ENCODE measurements around the gene MRPS5.
A peak's percentile ranks its signal among the peaks of the same experiment; 100 is the strongest.

The MRPS5 gene

GRCh38 chr2:95138702-95139101, 17.1 kb upstream of the MRPS5 start:
- Histone ChIP-seq H3K9me3 (ENCODE audit: insufficient read depth, low read length, severe bottlenecking) (peaks cover 9% of the 10 kb centered on the region), H3K9ac (ENCODE audit: low read depth, low read length) (no peak overlapping the region), H3K27ac (ENCODE audit: low read length) (no peak overlapping the region), H3K79me2 (ENCODE audit: insufficient read depth, low read length) (no peaks in the 10 kb centered on the region), H3K27me3 (ENCODE audit: insufficient read depth, low read length, poor library complexity) (no peaks in the 10 kb centered on the region), H2AFZ (ENCODE audit: low read depth, low read length) (no peak overlapping the region), H3K36me3 (ENCODE audit: insufficient read depth, low read length) (no peaks in the 10 kb centered on the region), H3K4me2 (ENCODE audit: insufficient read depth, low read length) (no peak overlapping the region), H4K20me1 (ENCODE audit: insufficient read depth, low read length) (no peaks in the 10 kb centered on the region), H3K4me1 (ENCODE audit: insufficient read depth, low read length) (no peaks in the 10 kb centered on the region), H3K4me3 (ENCODE audit: low read depth in 1 of 2, low read length in 2 of 2) (no peak overlapping the region)
- ATAC-seq (ENCODE audit: insufficient read depth, low read depth), result no peak
- no peak for DNase-seq
- TF ChIP-seq, protein P1, sequence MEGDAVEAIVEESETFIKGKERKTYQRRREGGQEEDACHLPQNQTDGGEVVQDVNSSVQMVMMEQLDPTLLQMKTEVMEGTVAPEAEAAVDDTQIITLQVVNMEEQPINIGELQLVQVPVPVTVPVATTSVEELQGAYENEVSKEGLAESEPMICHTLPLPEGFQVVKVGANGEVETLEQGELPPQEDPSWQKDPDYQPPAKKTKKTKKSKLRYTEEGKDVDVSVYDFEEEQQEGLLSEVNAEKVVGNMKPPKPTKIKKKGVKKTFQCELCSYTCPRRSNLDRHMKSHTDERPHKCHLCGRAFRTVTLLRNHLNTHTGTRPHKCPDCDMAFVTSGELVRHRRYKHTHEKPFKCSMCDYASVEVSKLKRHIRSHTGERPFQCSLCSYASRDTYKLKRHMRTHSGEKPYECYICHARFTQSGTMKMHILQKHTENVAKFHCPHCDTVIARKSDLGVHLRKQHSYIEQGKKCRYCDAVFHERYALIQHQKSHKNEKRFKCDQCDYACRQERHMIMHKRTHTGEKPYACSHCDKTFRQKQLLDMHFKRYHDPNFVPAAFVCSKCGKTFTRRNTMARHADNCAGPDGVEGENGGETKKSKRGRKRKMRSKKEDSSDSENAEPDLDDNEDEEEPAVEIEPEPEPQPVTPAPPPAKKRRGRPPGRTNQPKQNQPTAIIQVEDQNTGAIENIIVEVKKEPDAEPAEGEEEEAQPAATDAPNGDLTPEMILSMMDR (IDR thresholded peaks at IDR 0.05; ENCODE audit: borderline replicate concordance, extremely low read depth, low read length, poor library complexity, severe bottlenecking), result no peak
- no peak for TF ChIP-seq EZH2 (IDR thresholded peaks at IDR 0.05; ENCODE audit: borderline replicate concordance, low read depth, low read length, severe bottlenecking)

DNA sequence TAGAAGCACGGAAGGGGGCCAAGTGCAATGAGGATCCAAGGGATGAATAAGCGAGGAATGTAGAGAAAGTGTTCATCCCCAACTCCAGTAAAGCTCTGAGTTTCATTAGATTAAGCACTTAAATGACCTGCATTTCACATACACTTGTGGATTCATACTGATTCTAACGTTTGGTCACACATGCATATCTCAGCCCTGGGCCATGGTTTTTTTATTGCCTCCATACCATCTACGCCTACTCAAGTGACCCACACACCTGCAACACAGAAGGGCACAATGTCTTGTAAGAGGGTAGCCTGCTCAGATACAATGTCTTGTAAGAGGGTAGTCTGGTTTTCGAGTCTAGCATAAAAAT, 566 bp upstream of the MRPS5 start:
- Histone ChIP-seq H3K9me3 (ENCODE audit: insufficient read depth, low read length, severe bottlenecking) (no peaks in the 10 kb centered on the region), H4K20me1 (ENCODE audit: insufficient read depth, low read length) (peaks cover 16% of the 10 kb centered on the region; the same call in 1 of the 2 replicates), H3K4me1 (ENCODE audit: insufficient read depth, low read length) (peaks cover 36% of the 10 kb centered on the region), H3K36me3 (ENCODE audit: insufficient read depth, low read length) (peaks cover 19% of the 10 kb centered on the region), H3K4me2 (ENCODE audit: insufficient read depth, low read length) (peak overlapping the region; percentile 99), H3K79me2 (ENCODE audit: insufficient read depth, low read length) (peaks cover 50% of the 10 kb centered on the region), H3K4me3 (ENCODE audit: low read depth in 1 of 2, low read length in 2 of 2) (peak overlapping the region; percentile 72 to 85), H3K27me3 (ENCODE audit: insufficient read depth, low read length, poor library complexity) (no peaks in the 10 kb centered on the region), H3K9ac (ENCODE audit: low read depth, low read length) (peak overlapping the region; percentile 99), H3K27ac (ENCODE audit: low read length) (peak overlapping the region; percentile 99), H2AFZ (ENCODE audit: low read depth, low read length) (peak overlapping the region; percentile 98)
- TF ChIP-seq EZH2 (IDR thresholded peaks at IDR 0.05; ENCODE audit: borderline replicate concordance, low read depth, low read length, severe bottlenecking), result no peak
- TF ChIP-seq, protein P1 (IDR thresholded peaks at IDR 0.05; ENCODE audit: borderline replicate concordance, extremely low read depth, low read length, poor library complexity, severe bottlenecking), result no peak
- DNase-seq (no peak), ATAC-seq (ENCODE audit: insufficient read depth, low read depth) (peak; percentile 8; the same call in 1 of the 3 replicates)

GRCh38 chr2:95121093-95121406, 558 bp downstream of the MRPS5 start:
- Histone ChIP-seq H3K27ac (ENCODE audit: low read length) (peak overlapping the region; percentile 99), H3K36me3 (ENCODE audit: insufficient read depth, low read length) (peaks cover 27% of the 10 kb centered on the region), H3K4me1 (ENCODE audit: insufficient read depth, low read length) (peaks cover 36% of the 10 kb centered on the region), H3K4me3 (ENCODE audit: low read depth in 1 of 2, low read length in 2 of 2) (peak overlapping the region; percentile 72 to 85), H3K79me2 (ENCODE audit: insufficient read depth, low read length) (peaks cover 56% of the 10 kb centered on the region), H3K27me3 (ENCODE audit: insufficient read depth, low read length, poor library complexity) (no peaks in the 10 kb centered on the region), H3K9me3 (ENCODE audit: insufficient read depth, low read length, severe bottlenecking) (no peaks in the 10 kb centered on the region), H2AFZ (ENCODE audit: low read depth, low read length) (peak overlapping the region; percentile 98), H3K4me2 (ENCODE audit: insufficient read depth, low read length) (peak overlapping the region; percentile 99), H3K9ac (ENCODE audit: low read depth, low read length) (peak overlapping the region; percentile 99), H4K20me1 (ENCODE audit: insufficient read depth, low read length) (peaks cover 16% of the 10 kb centered on the region; the same call in 1 of the 2 replicates)
- no peak for TF ChIP-seq EZH2 (IDR thresholded peaks at IDR 0.05; ENCODE audit: borderline replicate concordance, low read depth, low read length, severe bottlenecking)
- TF ChIP-seq, protein P1 (IDR thresholded peaks at IDR 0.05; ENCODE audit: borderline replicate concordance, extremely low read depth, low read length, poor library complexity, severe bottlenecking), result no peak
- no peak for DNase-seq
- ATAC-seq (ENCODE audit: insufficient read depth, low read depth), result no peak

GRCh38 chr2:95115418-95115817, 6.2 kb downstream of the MRPS5 start:
- Histone ChIP-seq H3K27ac (ENCODE audit: low read length) (no peak overlapping the region), H3K79me2 (ENCODE audit: insufficient read depth, low read length) (peaks cover 55% of the 10 kb centered on the region)

More at GRCh38 chr2:95115418-95115817, 6.2 kb downstream of the MRPS5 start:
- Histone ChIP-seq H3K4me2 (ENCODE audit: insufficient read depth, low read length) (no peak overlapping the region), H3K9ac (ENCODE audit: low read depth, low read length) (no peak overlapping the region), H2AFZ (ENCODE audit: low read depth, low read length) (no peak overlapping the region), H3K9me3 (ENCODE audit: insufficient read depth, low read length, severe bottlenecking) (no peaks in the 10 kb centered on the region), H3K36me3 (ENCODE audit: insufficient read depth, low read length) (peaks cover 74% of the 10 kb centered on the region), H3K4me1 (ENCODE audit: insufficient read depth, low read length) (peaks cover 24% of the 10 kb centered on the region), H4K20me1 (ENCODE audit: insufficient read depth, low read length) (peaks cover 19% of the 10 kb centered on the region; the same call in 1 of the 2 replicates), H3K27me3 (ENCODE audit: insufficient read depth, low read length, poor library complexity) (no peaks in the 10 kb centered on the region), H3K4me3 (ENCODE audit: low read depth in 1 of 2, low read length in 2 of 2) (no peak overlapping the region)
- DNase-seq, result peak; percentile 75
- TF ChIP-seq, protein P1 (IDR thresholded peaks at IDR 0.05; ENCODE audit: borderline replicate concordance, extremely low read depth, low read length, poor library complexity, severe bottlenecking), result peak; percentile 92
- TF ChIP-seq EZH2 (IDR thresholded peaks at IDR 0.05; ENCODE audit: borderline replicate concordance, low read depth, low read length, severe bottlenecking), result no peak
- ATAC-seq (ENCODE audit: insufficient read depth, low read depth), result peak; percentile 98
